ENCODE results near the gene PLCB4. TPM values are rescaled to one million over a fixed set of nuclear protein-coding genes. Genes with fewer than 3 reads are reported as not detected.

Gene PLCB4
- total and polyA plus RNA-seq, 2 experiments from 2014 or later: 6.5 to 16.1 TPM

DNA sequence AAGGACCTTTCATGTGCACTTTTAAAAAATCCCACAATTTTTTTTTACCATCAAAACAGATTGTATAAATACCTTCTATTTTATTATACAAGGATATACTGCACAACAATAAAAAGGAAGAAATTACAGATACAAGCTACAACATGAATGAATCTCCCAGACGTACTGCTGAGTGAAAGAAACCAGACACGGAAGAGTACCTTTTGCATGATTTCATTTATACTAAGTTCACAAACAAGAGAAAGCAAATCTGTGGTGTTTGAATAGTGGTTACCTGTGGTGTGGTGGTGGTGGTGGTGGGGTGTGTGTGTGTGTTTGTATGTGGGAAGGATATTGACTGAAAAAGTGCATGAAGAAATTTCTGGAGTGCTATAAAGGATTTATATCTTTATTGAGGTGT is 6.8 kb upstream of the PLCB4 start:
- H3K4me3 ChIP-seq: no peak overlapping the region
- DNase-seq (ENCODE audit: low spot score): no peak
- no peaks in the 10 kb centered on the region for H3K4me1 Mint-ChIP-seq
- no peak overlapping the region for H3K27ac Mint-ChIP-seq
- H3K9me2 ChIP-seq (ENCODE audit: insufficient read depth): 0 out of 2 replicates have a peak, but pooled peaks cover 6% of the 10 kb centered on the region
- peaks cover 2% of the 10 kb centered on the region for H3K27me3 Mint-ChIP-seq (ENCODE audit: insufficient read depth, low read depth, poor library complexity)
- no peak overlapping the region for H2AFZ ChIP-seq
- no peak overlapping the region for H3K4me3 Mint-ChIP-seq
- no peaks in the 10 kb centered on the region for H3K27me3 ChIP-seq (ENCODE audit: insufficient read depth)
- no peaks in the 10 kb centered on the region; the same call in 1 of the 2 replicates for H3K4me1 ChIP-seq (ENCODE audit: insufficient read depth)
- no peak overlapping the region for H3K27ac ChIP-seq (ENCODE audit: low read depth)
- H3K4me2 ChIP-seq: no peak overlapping the region
- no peaks in the 10 kb centered on the region for H3K36me3 ChIP-seq (ENCODE audit: insufficient read depth)
- H3F3A ChIP-seq (replicated peaks; ENCODE audit: low read depth): no peaks in the 10 kb centered on the region
- no peaks in the 10 kb centered on the region for H4K20me1 ChIP-seq (replicated peaks; ENCODE audit: insufficient read depth)
- no peaks in the 10 kb centered on the region for H3K9me3 Mint-ChIP-seq
- no peaks in the 10 kb centered on the region for H3K79me2 ChIP-seq (replicated peaks; ENCODE audit: insufficient read depth)
- H3K36me3 Mint-ChIP-seq (ENCODE audit: low read depth): no peaks in the 10 kb centered on the region
- TF ChIP-seq, protein P1, sequence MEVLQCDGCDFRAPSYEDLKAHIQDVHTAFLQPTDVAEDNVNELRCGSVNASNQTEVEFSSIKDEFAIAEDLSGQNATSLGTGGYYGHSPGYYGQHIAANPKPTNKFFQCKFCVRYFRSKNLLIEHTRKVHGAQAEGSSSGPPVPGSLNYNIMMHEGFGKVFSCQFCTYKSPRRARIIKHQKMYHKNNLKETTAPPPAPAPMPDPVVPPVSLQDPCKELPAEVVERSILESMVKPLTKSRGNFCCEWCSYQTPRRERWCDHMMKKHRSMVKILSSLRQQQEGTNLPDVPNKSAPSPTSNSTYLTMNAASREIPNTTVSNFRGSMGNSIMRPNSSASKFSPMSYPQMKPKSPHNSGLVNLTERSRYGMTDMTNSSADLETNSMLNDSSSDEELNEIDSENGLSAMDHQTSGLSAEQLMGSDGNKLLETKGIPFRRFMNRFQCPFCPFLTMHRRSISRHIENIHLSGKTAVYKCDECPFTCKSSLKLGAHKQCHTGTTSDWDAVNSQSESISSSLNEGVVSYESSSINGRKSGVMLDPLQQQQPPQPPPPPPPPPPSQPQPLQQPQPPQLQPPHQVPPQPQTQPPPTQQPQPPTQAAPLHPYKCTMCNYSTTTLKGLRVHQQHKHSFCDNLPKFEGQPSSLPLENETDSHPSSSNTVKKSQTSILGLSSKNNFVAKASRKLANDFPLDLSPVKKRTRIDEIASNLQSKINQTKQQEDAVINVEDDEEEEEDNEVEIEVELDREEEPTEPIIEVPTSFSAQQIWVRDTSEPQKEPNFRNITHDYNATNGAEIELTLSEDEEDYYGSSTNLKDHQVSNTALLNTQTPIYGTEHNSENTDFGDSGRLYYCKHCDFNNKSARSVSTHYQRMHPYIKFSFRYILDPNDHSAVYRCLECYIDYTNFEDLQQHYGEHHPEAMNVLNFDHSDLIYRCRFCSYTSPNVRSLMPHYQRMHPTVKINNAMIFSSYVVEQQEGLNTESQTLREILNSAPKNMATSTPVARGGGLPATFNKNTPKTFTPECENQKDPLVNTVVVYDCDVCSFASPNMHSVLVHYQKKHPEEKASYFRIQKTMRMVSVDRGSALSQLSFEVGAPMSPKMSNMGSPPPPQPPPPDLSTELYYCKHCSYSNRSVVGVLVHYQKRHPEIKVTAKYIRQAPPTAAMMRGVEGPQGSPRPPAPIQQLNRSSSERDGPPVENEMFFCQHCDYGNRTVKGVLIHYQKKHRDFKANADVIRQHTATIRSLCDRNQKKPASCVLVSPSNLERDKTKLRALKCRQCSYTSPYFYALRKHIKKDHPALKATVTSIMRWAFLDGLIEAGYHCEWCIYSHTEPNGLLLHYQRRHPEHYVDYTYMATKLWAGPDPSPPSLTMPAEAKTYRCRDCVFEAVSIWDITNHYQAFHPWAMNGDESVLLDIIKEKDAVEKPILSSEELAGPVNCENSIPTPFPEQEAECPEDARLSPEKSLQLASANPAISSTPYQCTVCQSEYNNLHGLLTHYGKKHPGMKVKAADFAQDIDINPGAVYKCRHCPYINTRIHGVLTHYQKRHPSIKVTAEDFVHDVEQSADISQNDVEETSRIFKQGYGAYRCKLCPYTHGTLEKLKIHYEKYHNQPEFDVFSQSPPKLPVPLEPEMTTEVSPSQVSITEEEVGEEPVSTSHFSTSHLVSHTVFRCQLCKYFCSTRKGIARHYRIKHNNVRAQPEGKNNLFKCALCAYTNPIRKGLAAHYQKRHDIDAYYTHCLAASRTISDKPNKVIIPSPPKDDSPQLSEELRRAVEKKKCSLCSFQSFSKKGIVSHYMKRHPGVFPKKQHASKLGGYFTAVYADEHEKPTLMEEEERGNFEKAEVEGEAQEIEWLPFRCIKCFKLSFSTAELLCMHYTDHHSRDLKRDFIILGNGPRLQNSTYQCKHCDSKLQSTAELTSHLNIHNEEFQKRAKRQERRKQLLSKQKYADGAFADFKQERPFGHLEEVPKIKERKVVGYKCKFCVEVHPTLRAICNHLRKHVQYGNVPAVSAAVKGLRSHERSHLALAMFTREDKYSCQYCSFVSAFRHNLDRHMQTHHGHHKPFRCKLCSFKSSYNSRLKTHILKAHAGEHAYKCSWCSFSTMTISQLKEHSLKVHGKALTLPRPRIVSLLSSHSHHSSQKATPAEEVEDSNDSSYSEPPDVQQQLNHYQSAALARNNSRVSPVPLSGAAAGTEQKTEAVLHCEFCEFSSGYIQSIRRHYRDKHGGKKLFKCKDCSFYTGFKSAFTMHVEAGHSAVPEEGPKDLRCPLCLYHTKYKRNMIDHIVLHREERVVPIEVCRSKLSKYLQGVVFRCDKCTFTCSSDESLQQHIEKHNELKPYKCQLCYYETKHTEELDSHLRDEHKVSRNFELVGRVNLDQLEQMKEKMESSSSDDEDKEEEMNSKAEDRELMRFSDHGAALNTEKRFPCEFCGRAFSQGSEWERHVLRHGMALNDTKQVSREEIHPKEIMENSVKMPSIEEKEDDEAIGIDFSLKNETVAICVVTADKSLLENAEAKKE (CRISPR knock-in tag; IDR thresholded peaks at IDR 0.05): no peak
- TF ChIP-seq, protein P2, sequence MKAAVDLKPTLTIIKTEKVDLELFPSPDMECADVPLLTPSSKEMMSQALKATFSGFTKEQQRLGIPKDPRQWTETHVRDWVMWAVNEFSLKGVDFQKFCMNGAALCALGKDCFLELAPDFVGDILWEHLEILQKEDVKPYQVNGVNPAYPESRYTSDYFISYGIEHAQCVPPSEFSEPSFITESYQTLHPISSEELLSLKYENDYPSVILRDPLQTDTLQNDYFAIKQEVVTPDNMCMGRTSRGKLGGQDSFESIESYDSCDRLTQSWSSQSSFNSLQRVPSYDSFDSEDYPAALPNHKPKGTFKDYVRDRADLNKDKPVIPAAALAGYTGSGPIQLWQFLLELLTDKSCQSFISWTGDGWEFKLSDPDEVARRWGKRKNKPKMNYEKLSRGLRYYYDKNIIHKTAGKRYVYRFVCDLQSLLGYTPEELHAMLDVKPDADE (IDR thresholded peaks at IDR 0.05): no peak
- TF ChIP-seq STAT1 (IDR thresholded peaks at IDR 0.05; ENCODE audit: unreplicated experiment): no peak
- no peak for TF ChIP-seq CREB1 (CRISPR knock-in tag; IDR thresholded peaks at IDR 0.05; ENCODE audit: low read depth)
- TF ChIP-seq, protein P3, sequence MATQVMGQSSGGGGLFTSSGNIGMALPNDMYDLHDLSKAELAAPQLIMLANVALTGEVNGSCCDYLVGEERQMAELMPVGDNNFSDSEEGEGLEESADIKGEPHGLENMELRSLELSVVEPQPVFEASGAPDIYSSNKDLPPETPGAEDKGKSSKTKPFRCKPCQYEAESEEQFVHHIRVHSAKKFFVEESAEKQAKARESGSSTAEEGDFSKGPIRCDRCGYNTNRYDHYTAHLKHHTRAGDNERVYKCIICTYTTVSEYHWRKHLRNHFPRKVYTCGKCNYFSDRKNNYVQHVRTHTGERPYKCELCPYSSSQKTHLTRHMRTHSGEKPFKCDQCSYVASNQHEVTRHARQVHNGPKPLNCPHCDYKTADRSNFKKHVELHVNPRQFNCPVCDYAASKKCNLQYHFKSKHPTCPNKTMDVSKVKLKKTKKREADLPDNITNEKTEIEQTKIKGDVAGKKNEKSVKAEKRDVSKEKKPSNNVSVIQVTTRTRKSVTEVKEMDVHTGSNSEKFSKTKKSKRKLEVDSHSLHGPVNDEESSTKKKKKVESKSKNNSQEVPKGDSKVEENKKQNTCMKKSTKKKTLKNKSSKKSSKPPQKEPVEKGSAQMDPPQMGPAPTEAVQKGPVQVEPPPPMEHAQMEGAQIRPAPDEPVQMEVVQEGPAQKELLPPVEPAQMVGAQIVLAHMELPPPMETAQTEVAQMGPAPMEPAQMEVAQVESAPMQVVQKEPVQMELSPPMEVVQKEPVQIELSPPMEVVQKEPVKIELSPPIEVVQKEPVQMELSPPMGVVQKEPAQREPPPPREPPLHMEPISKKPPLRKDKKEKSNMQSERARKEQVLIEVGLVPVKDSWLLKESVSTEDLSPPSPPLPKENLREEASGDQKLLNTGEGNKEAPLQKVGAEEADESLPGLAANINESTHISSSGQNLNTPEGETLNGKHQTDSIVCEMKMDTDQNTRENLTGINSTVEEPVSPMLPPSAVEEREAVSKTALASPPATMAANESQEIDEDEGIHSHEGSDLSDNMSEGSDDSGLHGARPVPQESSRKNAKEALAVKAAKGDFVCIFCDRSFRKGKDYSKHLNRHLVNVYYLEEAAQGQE (IDR thresholded peaks at IDR 0.05; ENCODE audit: unreplicated experiment): no peak
- TF ChIP-seq ZNF114 (CRISPR knock-in tag; IDR thresholded peaks at IDR 0.05): no peak
- no peak for TF ChIP-seq POLR2AphosphoS5 (IDR thresholded peaks at IDR 0.05; ENCODE audit: low read depth)
- TF ChIP-seq EZH2 (IDR thresholded peaks at IDR 0.05; ENCODE audit: low read depth, unreplicated experiment): no peak
- no peak for ATAC-seq

Data from GM23338 (cell line).